HG03060 (cell line): Measurements from ENCODE around the gene MTRR.

Experiments used
- ATAC-seq: cut with Tn5 transposase; IDR thresholded peaks from one replicate; pipeline ENCODE4 v1.9.1; 2021; ENCODE audit warnings: low read depth, moderate number of reproducible peaks; ENCODE audit not compliant: unreplicated experiment

MTRR gene

GRCh38 chr5:7868773-7869473 is at the start of gene MTRR, which contains the start of gene FASTKD3:
MTRR (plus strand) TSS chr5:7869148; CDS start chr5:7870795, 1,647 bp downstream.
FASTKD3 (minus strand) TSS chr5:7869031; CDS start chr5:7868083, 948 bp downstream.
- peak; percentile 97 for ATAC-seq

GRCh38 chr5:7822449-7822848 is 46.5 kb upstream of the MTRR start:
- ATAC-seq = no peak

- ATAC-seq = no peak
Measured at GRCh38 chr5:7823594-7823993, 45.4 kb upstream of the MTRR start.

- ATAC-seq = no peak
Measured at GRCh38 chr5:7824995-7825394, 44.0 kb upstream of the MTRR start.

GRCh38 chr5:7825630-7826029 is 43.3 kb upstream of the MTRR start:
- ATAC-seq = no peak

- no peak for ATAC-seq
Measured at GRCh38 chr5:7827610-7828009, 41.3 kb upstream of the MTRR start.

GRCh38 chr5:7828269-7828668 is 40.7 kb upstream of the MTRR start:
- no peak for ATAC-seq

DNA sequence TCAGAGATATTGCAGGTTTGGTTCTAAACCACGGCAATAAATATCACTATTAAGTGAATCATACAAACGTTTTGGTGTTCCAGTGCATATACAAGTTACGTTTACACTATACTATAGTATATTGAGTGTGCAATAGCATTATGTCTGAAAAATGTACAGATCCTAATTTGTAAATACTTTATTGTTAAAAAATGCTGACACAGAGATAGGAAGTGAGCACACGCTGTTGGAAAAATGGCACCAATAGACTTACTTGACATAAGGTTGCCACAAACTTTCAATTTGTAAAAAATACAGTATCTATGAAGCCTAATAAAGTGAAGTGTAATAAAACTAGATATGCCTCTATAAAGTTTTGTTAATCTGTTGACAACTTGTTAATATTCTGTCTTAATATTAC is 34.0 kb upstream of the MTRR start:
- ATAC-seq = no peak

DNA sequence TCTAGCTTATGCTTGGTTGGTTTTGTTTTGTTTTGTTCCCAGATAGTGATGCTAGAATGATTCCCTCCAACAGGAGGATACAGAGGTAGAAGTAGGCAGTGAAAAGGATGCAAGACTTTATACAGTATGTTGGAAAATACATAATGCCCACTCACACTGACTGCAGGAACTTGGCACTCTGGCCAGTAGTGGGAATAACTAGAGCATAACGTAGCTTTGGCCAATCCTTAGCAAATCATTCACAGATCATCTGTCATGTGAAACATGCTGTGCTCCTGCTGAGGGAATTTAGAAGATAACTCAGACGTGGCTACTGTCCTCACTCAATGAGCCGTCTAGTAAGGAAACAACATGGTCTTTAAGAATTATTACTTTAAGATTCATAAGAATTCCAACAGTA is 31.5 kb upstream of the MTRR start:
- no peak for ATAC-seq

DNA sequence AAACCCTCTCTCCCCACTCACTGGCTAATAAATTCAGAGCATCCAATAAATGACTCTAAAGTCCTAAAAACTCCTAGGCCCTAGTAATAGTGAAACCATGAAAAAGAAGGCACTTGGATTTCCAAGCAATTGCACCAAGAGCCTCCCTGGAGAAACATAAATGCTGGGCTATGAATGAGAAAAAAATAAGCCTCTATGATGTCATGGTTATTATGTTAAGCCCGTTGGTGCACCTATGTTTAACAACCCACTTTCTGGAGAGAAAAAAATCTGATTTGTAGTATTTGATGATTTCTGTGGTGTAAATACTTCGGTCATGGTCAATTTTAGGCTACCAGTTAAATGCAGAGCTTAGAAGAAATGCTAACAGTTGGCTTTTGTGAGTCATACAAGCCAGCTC is 26.4 kb upstream of the MTRR start:
- ATAC-seq = no peak

DNA sequence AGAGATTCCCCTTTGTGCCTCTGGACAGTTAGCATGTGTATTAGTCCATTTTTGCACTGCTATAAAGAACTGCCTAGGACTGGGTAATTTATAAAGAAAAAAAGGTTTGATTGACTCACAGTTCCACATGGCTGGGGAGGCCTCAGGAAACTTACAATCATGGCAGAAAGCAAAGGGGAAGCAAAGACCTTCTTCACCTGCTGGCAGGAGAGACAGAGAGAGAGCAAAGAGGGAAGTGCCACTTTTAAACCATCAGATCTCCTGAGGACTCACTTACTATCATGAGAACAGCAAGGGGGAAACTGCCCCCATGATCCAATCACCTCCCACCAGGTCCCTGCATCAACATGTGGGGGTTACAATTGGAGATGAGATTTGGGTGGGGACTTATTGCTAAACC is 24.0 kb upstream of the MTRR start:
- ATAC-seq = no peak

- ATAC-seq = no peak
Measured at GRCh38 chr5:7845557-7845956, 23.4 kb upstream of the MTRR start.

DNA sequence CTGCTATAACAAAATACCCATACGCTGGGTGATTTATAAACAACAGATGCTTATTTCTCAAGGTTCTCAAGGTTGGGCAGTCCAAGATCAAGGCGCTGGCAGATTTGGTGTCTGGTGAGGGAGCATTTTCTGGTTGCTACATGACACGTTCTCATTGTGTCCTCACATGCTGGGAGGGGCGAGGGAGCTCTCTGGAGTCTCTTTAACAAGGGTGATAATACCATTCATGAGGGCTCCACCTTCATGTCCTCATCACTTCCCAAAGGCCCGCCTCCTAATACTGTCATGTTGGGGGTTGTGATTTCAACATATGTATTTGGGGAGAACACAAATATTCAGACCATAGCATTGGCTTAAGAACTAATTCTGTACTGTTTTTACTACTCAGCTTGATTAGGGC is 22.6 kb upstream of the MTRR start:
- ATAC-seq = no peak

DNA sequence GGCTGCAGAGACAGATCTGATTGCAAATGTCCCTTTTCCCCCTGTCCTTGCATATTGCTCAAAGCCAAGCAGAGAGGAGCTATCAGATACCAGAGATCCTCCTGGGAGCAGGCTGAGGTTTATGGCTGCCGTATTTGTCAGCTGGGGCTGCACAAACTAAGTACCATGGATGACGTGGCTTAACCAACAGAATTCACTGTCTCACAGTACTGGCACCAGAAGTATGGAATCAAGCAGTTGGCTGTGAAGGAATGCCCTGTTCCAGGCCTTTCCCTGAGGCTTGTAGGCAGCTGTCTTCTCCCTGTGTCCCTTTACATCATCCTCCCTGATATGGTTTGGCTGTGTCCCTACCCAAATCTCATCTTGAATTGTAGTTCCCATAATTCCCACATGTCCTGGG is 20.7 kb upstream of the MTRR start:
- ATAC-seq = no peak

GRCh38 chr5:7849681-7850394 is 19.1 kb upstream of the MTRR start:
- no peak for ATAC-seq

GRCh38 chr5:7850395-7851239 is 18.3 kb upstream of the MTRR start, which contains the start of gene CFAP90:
CFAP90 (minus strand) TSS chr5:7851133; CDS start chr5:7851021, 112 bp downstream.
- no peak for ATAC-seq

DNA sequence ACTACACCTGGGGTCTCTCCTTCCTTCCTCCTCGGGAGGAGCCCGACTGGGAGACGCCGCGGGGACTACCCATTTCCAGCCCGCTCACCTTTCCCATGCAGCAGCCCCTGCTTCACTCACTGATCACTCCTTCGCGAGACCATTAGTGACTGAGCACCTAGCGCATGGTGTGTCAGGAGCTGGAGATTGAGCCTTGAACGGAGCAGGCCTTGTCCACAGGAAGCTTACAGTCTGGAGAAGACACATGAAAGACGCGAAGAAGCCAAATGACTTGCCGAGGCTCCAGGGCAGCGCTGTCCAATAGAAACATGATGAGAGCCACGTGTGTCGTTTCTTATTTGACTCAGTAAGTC is 17.7 kb upstream of the MTRR start:
- no peak for ATAC-seq

DNA sequence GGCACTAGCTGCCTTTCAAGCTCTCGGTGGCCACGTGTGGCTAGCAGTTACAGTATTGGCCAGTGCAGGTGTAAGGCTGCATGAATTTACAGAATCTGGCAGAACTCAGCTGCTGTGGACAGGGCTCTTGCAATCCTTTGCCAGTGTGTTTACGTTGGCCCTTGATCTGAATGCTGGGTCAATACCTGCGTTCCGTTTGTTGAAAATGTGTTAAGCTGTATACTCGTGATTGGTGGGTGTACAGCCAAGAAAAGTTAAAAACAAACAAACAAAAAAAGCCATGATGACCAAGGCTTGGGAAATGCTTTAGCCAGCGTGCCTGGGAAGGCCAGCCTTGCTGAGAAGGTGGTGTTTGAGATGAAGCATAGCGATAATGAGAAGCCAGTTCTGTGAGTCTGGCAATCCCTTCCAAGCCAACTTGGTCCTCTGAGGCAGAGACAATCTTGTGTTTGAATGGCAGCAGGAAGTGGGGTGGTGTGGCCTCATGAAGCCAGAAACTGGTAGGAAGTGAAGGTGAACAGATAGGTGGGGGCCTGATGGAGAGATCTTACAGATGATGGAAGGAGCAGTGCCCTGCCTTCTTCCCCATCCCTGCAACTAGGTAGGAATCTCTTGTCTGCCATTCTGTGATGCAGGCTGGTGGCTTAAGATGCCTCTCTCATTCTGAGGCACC is 17.2 kb upstream of the MTRR start:
- no peak for ATAC-seq

- peak; percentile 46 for ATAC-seq
Measured at GRCh38 chr5:7852542-7852941, 16.4 kb upstream of the MTRR start.

DNA sequence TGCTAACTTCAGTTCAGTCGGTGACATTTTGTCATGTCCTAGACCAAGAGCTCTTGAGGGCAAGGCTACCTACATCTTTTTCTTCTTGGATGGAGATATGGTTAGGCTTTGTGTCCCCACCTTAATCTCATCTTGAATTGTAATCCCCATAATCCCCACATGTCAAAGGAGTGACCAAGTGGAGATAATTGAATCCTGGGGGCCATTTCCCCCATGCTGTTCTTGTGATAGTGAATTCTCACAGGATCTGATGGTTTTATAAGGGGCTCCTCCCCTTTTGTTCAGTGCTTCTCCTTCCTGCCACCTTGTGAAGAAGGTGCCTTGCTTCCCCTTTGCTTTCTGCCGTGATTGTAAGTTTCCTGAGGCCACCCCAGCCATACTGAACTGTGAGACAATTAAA is 16.0 kb upstream of the MTRR start:
- no peak for ATAC-seq

GRCh38 chr5:7855611-7856010 is 13.3 kb upstream of the MTRR start:
- ATAC-seq = no peak
